WTC11 (cell line): ENCODE results near the gene MPC1. TPM values are rescaled to one million over a fixed set of nuclear protein-coding genes. Genes with fewer than 3 reads are reported as not detected.

Experiments
- ATAC-seq: fragments of 200-7000 bp; cut with Tn5 transposase; 2 replicates; pipeline ENCODE4 v1.10.0; 2021; ENCODE audit warnings: mild to moderate bottlenecking, moderate library complexity
- CTCF ChIA-PET: fragments of 300-600 bp; sonication (Branson Sonifier 250); formaldehyde crosslinking; loops from one replicate; lab custom pipeline; 2021; ENCODE audit warnings: antibody characterized with exemption; lab: Charles Lee
- POLR2A ChIA-PET: fragments of 350-600 bp; sonication (Branson Sonifier 250); formaldehyde crosslinking; loops from one replicate; lab custom pipeline; 2021; ENCODE audit warnings: antibody characterized with exemption; lab: Charles Lee
- DNase-seq: peaks from one replicate; pipeline ENCODE4 v3.0.0; 2021; ENCODE audit warnings: low spot score
- H3K27ac Mint-ChIP-seq: 2 replicates; pipeline ENCODE4 v1.8.0; 2021; ENCODE audit warnings: mixed read lengths
- H3K27me3 Mint-ChIP-seq: 2 replicates; pipeline ENCODE4 v1.8.0; 2021; ENCODE audit warnings: low read depth, mild to moderate bottlenecking, moderate library complexity, mixed read lengths
- H3K36me3 Mint-ChIP-seq: 2 replicates; pipeline ENCODE4 v1.8.0; 2021; ENCODE audit warnings: mixed read lengths
- H3K4me1 Mint-ChIP-seq: 2 replicates; pipeline ENCODE4 v1.8.0; 2022; ENCODE audit warnings: mixed read lengths
- H3K4me3 Mint-ChIP-seq: 2 replicates; pipeline ENCODE4 v1.8.0; 2021; ENCODE audit warnings: mild to moderate bottlenecking, moderate library complexity, mixed read lengths
- H3K9me3 Mint-ChIP-seq: 2 replicates; pipeline ENCODE4 v1.8.0; 2021; ENCODE audit warnings: mixed read lengths
- CBFB ChIP-seq: sonication (generic); formaldehyde crosslinking; IDR thresholded peaks from 2 replicates; pipeline ENCODE4 v1.8.1; 2022; ENCODE audit warnings: mild to moderate bottlenecking, low read depth, missing genetic modification reagents
- CDX4 ChIP-seq: fragments of 250-450 bp; sonication (Bioruptor Pico); IDR thresholded peaks from 2 replicates; pipeline ENCODE4 v1.9.0; 2021; ENCODE audit warnings: moderate library complexity, mild to moderate bottlenecking, inconsistent platforms, borderline replicate concordance
- CREM ChIP-seq: sonication (generic); formaldehyde crosslinking; IDR thresholded peaks from 2 replicates; pipeline ENCODE4 v1.8.1; 2022; ENCODE audit warnings: mild to moderate bottlenecking, missing genetic modification reagents, moderate library complexity
- CTCF ChIP-seq: fragments of 200-600 bp; IDR thresholded peaks from 2 replicates; pipeline ENCODE4 v1.8.0; 2022; ENCODE audit warnings: antibody characterized with exemption
- E2F4 ChIP-seq: sonication (generic); formaldehyde crosslinking; IDR thresholded peaks from 2 replicates; pipeline ENCODE4 v1.8.1; 2022; ENCODE audit warnings: low read depth, mild to moderate bottlenecking, moderate library complexity, missing genetic modification reagents, borderline replicate concordance
- EMX1 ChIP-seq: fragments of 250-450 bp; sonication (Bioruptor Pico); IDR thresholded peaks from 2 replicates; pipeline ENCODE4 v1.8.0; 2021; ENCODE audit warnings: mild to moderate bottlenecking
- ESRRA ChIP-seq: sonication (generic); formaldehyde crosslinking; IDR thresholded peaks from 2 replicates; pipeline ENCODE4 v1.8.1; 2022; ENCODE audit warnings: mild to moderate bottlenecking, missing genetic modification reagents, borderline replicate concordance
- FOXP1 ChIP-seq: sonication (generic); formaldehyde crosslinking; IDR thresholded peaks from 2 replicates; pipeline ENCODE4 v1.8.0; 2022; ENCODE audit warnings: missing genetic modification reagents, mild to moderate bottlenecking, moderate library complexity, borderline replicate concordance
- GABPB1 ChIP-seq: sonication (generic); formaldehyde crosslinking; IDR thresholded peaks from 2 replicates; pipeline ENCODE4 v1.8.1; 2023; ENCODE audit warnings: mild to moderate bottlenecking, missing genetic modification reagents
- HMGXB4 ChIP-seq: sonication (generic); formaldehyde crosslinking; IDR thresholded peaks from 2 replicates; pipeline ENCODE4 v1.8.1; 2023; ENCODE audit warnings: mild to moderate bottlenecking, moderate library complexity, missing genetic modification reagents
- IRF2 ChIP-seq: sonication (generic); formaldehyde crosslinking; IDR thresholded peaks from 2 replicates; pipeline ENCODE4 v1.8.0; 2022; ENCODE audit warnings: low read depth, missing genetic modification reagents, borderline replicate concordance
- JAZF1 ChIP-seq: fragments of 250-450 bp; sonication (Bioruptor Pico); IDR thresholded peaks from 2 replicates; pipeline ENCODE4 v1.9.0; 2021; ENCODE audit warnings: moderate library complexity, mild to moderate bottlenecking, inconsistent platforms
- JUN ChIP-seq: sonication (generic); formaldehyde crosslinking; IDR thresholded peaks from 2 replicates; pipeline ENCODE4 v1.8.0; 2023; ENCODE audit warnings: mild to moderate bottlenecking, missing genetic modification reagents
- MXD4 ChIP-seq: fragments of 250-450 bp; sonication (Bioruptor Pico); IDR thresholded peaks from 2 replicates; pipeline ENCODE4 v1.8.0; 2021; ENCODE audit warnings: mild to moderate bottlenecking, moderate library complexity, borderline replicate concordance
- PREB ChIP-seq: sonication (generic); formaldehyde crosslinking; IDR thresholded peaks from 2 replicates; pipeline ENCODE4 v1.8.1; 2022; ENCODE audit warnings: mild to moderate bottlenecking, missing genetic modification reagents, moderate library complexity, borderline replicate concordance
- PRRX2 ChIP-seq: fragments of 250-450 bp; sonication (Bioruptor Pico); IDR thresholded peaks from 2 replicates; pipeline ENCODE4 v1.8.0; 2021; ENCODE audit warnings: mild to moderate bottlenecking
- RELA ChIP-seq: sonication (generic); formaldehyde crosslinking; IDR thresholded peaks from 2 replicates; pipeline ENCODE4 v1.8.1; 2022; ENCODE audit warnings: missing genetic modification reagents, mild to moderate bottlenecking, borderline replicate concordance
- RORB ChIP-seq: fragments of 250-450 bp; sonication (Bioruptor Pico); IDR thresholded peaks from 2 replicates; pipeline ENCODE4 v1.9.0; 2021; ENCODE audit warnings: mild to moderate bottlenecking
- SMAD4 ChIP-seq: sonication (generic); formaldehyde crosslinking; IDR thresholded peaks from 2 replicates; pipeline ENCODE4 v1.8.0; 2022; ENCODE audit warnings: mild to moderate bottlenecking, missing genetic modification reagents
- TCF7 ChIP-seq: sonication (generic); formaldehyde crosslinking; IDR thresholded peaks from 2 replicates; pipeline ENCODE4 v1.8.0; 2022; ENCODE audit warnings: mild to moderate bottlenecking, low read depth, missing genetic modification reagents, moderate library complexity
- ZBTB21 ChIP-seq: sonication (generic); formaldehyde crosslinking; IDR thresholded peaks from 2 replicates; pipeline ENCODE4 v1.8.1; 2023; ENCODE audit warnings: mild to moderate bottlenecking, missing genetic modification reagents, borderline replicate concordance
- ZNF121 ChIP-seq: sonication (generic); formaldehyde crosslinking; IDR thresholded peaks from 2 replicates; pipeline ENCODE4 v1.8.0; 2023; ENCODE audit warnings: missing genetic modification reagents
- ZNF317 ChIP-seq: sonication (generic); formaldehyde crosslinking; IDR thresholded peaks from 2 replicates; pipeline ENCODE4 v1.8.1; 2023; ENCODE audit warnings: low read depth, mild to moderate bottlenecking, moderate library complexity, missing genetic modification reagents, borderline replicate concordance
- ZNF396 ChIP-seq: fragments of 250-450 bp; sonication (Bioruptor Pico); IDR thresholded peaks from 2 replicates; pipeline ENCODE4 v1.8.0; 2021; ENCODE audit warnings: mild to moderate bottlenecking, moderate library complexity, borderline replicate concordance
- ZNF416 ChIP-seq: fragments of 250-450 bp; sonication (Bioruptor Pico); IDR thresholded peaks from 2 replicates; pipeline ENCODE4 v1.9.0; 2021; ENCODE audit warnings: mild to moderate bottlenecking, inconsistent platforms
- ZNF423 ChIP-seq: fragments of 250-450 bp; sonication (Bioruptor Pico); IDR thresholded peaks from 2 replicates; pipeline ENCODE4 v2.1.2; 2022; ENCODE audit warnings: mild to moderate bottlenecking, moderate library complexity
- total RNA-seq: library from RNA; stranded (reverse); gene quantifications from 3 replicates; pipeline ENCODE4 v1.2.3, GENCODE V29; 2021

The MPC1 gene
- total RNA-seq, 1 experiment from 2014 or later: 10.7 TPM

GRCh38 chr6:166381733-166382499 is 824 bp downstream of the MPC1 start (continued):
- TF ChIP-seq HMGXB4 (0 out of 2 replicates have a peak, but pooled peaks have one; percentile 34), GABPB1 (CRISPR knock-in tag) (peak; percentile 71), ZNF423 (CRISPR knock-in tag) (peak; percentile 74; the same call in 1 of the 2 replicates)

GRCh38 chr6:166381381-166381732 is 1.4 kb downstream of the MPC1 start:
- Mint-ChIP-seq H3K4me1 (peaks cover 8% of the 10 kb centered on the region), H3K27me3 (no peaks in the 10 kb centered on the region; the same call in 1 of the 2 replicates), H3K4me3 (peak overlapping the region; percentile 79), H3K9me3 (no peaks in the 10 kb centered on the region), H3K27ac (no peak overlapping the region), H3K36me3 (no peaks in the 10 kb centered on the region)
- no peak for ATAC-seq
- no peak for DNase-seq
- CTCF ChIA-PET: interaction anchor here (0.6 to 2.9 kb wide), 33 partner anchors 8 to 634 kb away, joined by 3 to 27 read pairs (median 4); partner anchors contain the start of genes PRR18, RPS6KA2 and SFT2D1
- POLR2A ChIA-PET: interaction anchor here (0.6 to 1.1 kb wide), 4 partner anchors 18 to 723 kb away, joined by 3 to 5 read pairs (median 3); no protein-coding TSS in a partner anchor
- TF ChIP-seq ESRRA (CRISPR knock-in tag) (no peak), IRF2 (CRISPR knock-in tag) (no peak), ZBTB21 (CRISPR knock-in tag) (no peak), ZNF416 (CRISPR knock-in tag) (no peak), ZNF317 (no peak), JUN (CRISPR knock-in tag) (no peak), GABPB1 (CRISPR knock-in tag) (no peak), TCF7 (CRISPR knock-in tag) (no peak), ZNF396 (CRISPR knock-in tag) (no peak), SMAD4 (CRISPR knock-in tag) (no peak), JAZF1 (no peak), RORB (no peak), ZNF121 (CRISPR knock-in tag) (no peak), CBFB (CRISPR knock-in tag) (no peak)

GRCh38 chr6:166379800-166380199 is 2.9 kb downstream of the MPC1 start:
- CTCF ChIA-PET: interaction anchor here (1.4 to 2.9 kb wide), 3 partner anchors 13 to 72 kb away, joined by 5 to 17 read pairs (median 8); partner anchors contain the start of gene PRR18
- Mint-ChIP-seq H3K27ac (no peak overlapping the region), H3K4me1 (peaks cover 14% of the 10 kb centered on the region), H3K4me3 (no peak overlapping the region), H3K27me3 (no peaks in the 10 kb centered on the region; the same call in 1 of the 2 replicates), H3K9me3 (no peaks in the 10 kb centered on the region), H3K36me3 (no peaks in the 10 kb centered on the region)
- no peak for ATAC-seq
- TF ChIP-seq RELA (no peak), CBFB (CRISPR knock-in tag) (no peak), E2F4 (CRISPR knock-in tag) (no peak), MXD4 (no peak), CTCF (no peak), CDX4 (CRISPR knock-in tag) (no peak), RORB (no peak), FOXP1 (CRISPR knock-in tag) (no peak), EMX1 (no peak), PREB (no peak), PRRX2 (CRISPR knock-in tag) (no peak), CREM (CRISPR knock-in tag) (no peak), ZNF396 (CRISPR knock-in tag) (no peak), ZNF121 (CRISPR knock-in tag) (no peak)
- TF ChIP-seq, all 79 proteins: peak for 0
- no peak for DNase-seq
- POLR2A ChIA-PET: no interaction called here
